Mesenchymal stem cell (in vitro differentiated cells and primary cell): ENCODE data around the gene PNMA6E.

ENCODE experiments used
- DNase-seq: peaks from one replicate; pipeline ENCODE4 v3.0.0-alpha.2; 2013
- H2AFZ ChIP-seq: one replicate; pipeline ENCODE4 v1.6.1; 2013; ENCODE audit warnings: low read depth, mild to moderate bottlenecking, control low read depth, inconsistent platforms, low read length, moderate library complexity
- H2AK5ac ChIP-seq: 2 replicates; pipeline ENCODE4 v1.6.1; 2013; ENCODE audit warnings: low read length, moderate library complexity, mild to moderate bottlenecking, inconsistent platforms; ENCODE audit not compliant: severe bottlenecking
- H2BK120ac ChIP-seq: one replicate; pipeline ENCODE4 v1.6.1; 2013; ENCODE audit warnings: low read depth, mild to moderate bottlenecking, inconsistent platforms, low read length, moderate library complexity
- H2BK12ac ChIP-seq, 2 experiments: one replicate each; pipeline ENCODE4 v1.6.1; 2013; ENCODE audit warnings: inconsistent platforms in 2 of 2, low read length in 2 of 2, mild to moderate bottlenecking in 2 of 2, moderate library complexity in 2 of 2, control low read depth in 1 of 2
- H2BK15ac ChIP-seq: one replicate; pipeline ENCODE4 v1.6.1; 2013; ENCODE audit warnings: mild to moderate bottlenecking, low read depth, inconsistent platforms; ENCODE audit not compliant: poor library complexity, severe bottlenecking
- H2BK5ac ChIP-seq: 2 replicates; pipeline ENCODE4 v1.6.1; 2013; ENCODE audit warnings: low read depth, mild to moderate bottlenecking, low read length, control low read depth, inconsistent platforms; ENCODE audit not compliant: poor library complexity, severe bottlenecking
- H3K14ac ChIP-seq, 2 experiments: one replicate each; pipeline ENCODE4 v1.6.1; 2013; ENCODE audit warnings: inconsistent platforms in 2 of 2, low read length in 2 of 2, control low read depth in 1 of 2, mild to moderate bottlenecking in 1 of 2, moderate library complexity in 1 of 2
- H3K18ac ChIP-seq, 2 experiments: one replicate each; pipeline ENCODE4 v1.6.1; 2013; ENCODE audit warnings: inconsistent platforms in 2 of 2, low read length in 2 of 2, control low read depth in 1 of 2, low read depth in 1 of 2, mild to moderate bottlenecking in 1 of 2
- H3K23ac ChIP-seq, 2 experiments: one replicate each; pipeline ENCODE4 v1.6.1; 2013; ENCODE audit warnings: inconsistent platforms in 2 of 2, low read length in 2 of 2, mild to moderate bottlenecking in 2 of 2, moderate library complexity in 2 of 2, control low read depth in 1 of 2
- H3K27ac ChIP-seq: 2 replicates; pipeline ENCODE4 v1.5.1; 2013; ENCODE audit warnings: mild to moderate bottlenecking, moderate library complexity, low read length, control low read depth, inconsistent platforms; ENCODE audit not compliant: poor library complexity, severe bottlenecking
- H3K27me3 ChIP-seq, 2 experiments: 2 replicates each; pipeline versions ENCODE4 v1.6.1 to v1.7.0; 2013; ENCODE audit warnings: low read length in 2 of 2, mild to moderate bottlenecking in 2 of 2, moderate library complexity in 2 of 2, control low read depth in 1 of 2, inconsistent platforms in 1 of 2; ENCODE audit not compliant: control insufficient read depth in 1 of 2, insufficient read depth in 1 of 2
- H3K36me3 ChIP-seq, 2 experiments: 2 replicates each; pipeline versions ENCODE4 v1.6.1 to v1.7.0; 2013; ENCODE audit warnings: low read length in 2 of 2, control low read depth in 1 of 2, inconsistent platforms in 1 of 2, low read depth in 1 of 2, mild to moderate bottlenecking in 1 of 2; ENCODE audit not compliant: insufficient read depth in 2 of 2, control insufficient read depth in 1 of 2
- H3K4ac ChIP-seq, 2 experiments: one replicate each; pipeline ENCODE4 v1.6.1; 2013; ENCODE audit warnings: inconsistent platforms in 2 of 2, low read length in 2 of 2, mild to moderate bottlenecking in 2 of 2, moderate library complexity in 2 of 2, control low read depth in 1 of 2, low read depth in 1 of 2
- H3K4me1 ChIP-seq: 2 replicates; pipeline ENCODE4 v1.6.1; 2013; ENCODE audit warnings: low read depth, low read length, control low read depth; ENCODE audit not compliant: control insufficient read depth, insufficient read depth
- H3K4me2 ChIP-seq: 2 replicates; pipeline ENCODE4 v1.6.1; 2013; ENCODE audit warnings: low read length, mild to moderate bottlenecking, inconsistent platforms; ENCODE audit not compliant: poor library complexity, severe bottlenecking
- H3K4me3 ChIP-seq, 2 experiments: 2 replicates each; pipeline versions ENCODE4 v1.5.1 to v1.7.0; 2013; ENCODE audit warnings: low read length in 2 of 2, mild to moderate bottlenecking in 2 of 2, control low read depth in 1 of 2, low read depth in 1 of 2; ENCODE audit not compliant: insufficient read depth in 1 of 2
- H3K79me1 ChIP-seq: replicated peaks from 2 replicates; pipeline ENCODE4 v1.6.1; 2013; ENCODE audit warnings: mild to moderate bottlenecking, control low read depth, low read length, inconsistent platforms; ENCODE audit not compliant: poor library complexity, severe bottlenecking
- H3K9ac ChIP-seq: 2 replicates; pipeline ENCODE4 v1.7.0; 2013; ENCODE audit warnings: mild to moderate bottlenecking, low read length, moderate library complexity
- H3K9me3 ChIP-seq: 2 replicates; pipeline ENCODE4 v1.7.0; 2013; ENCODE audit warnings: mild to moderate bottlenecking, low read length; ENCODE audit not compliant: control insufficient read depth
- H4K8ac ChIP-seq: one replicate; pipeline ENCODE4 v1.6.1; 2013; ENCODE audit warnings: inconsistent platforms, mild to moderate bottlenecking, low read length, moderate library complexity
- H4K91ac ChIP-seq: one replicate; pipeline ENCODE4 v1.6.1; 2013; ENCODE audit warnings: mild to moderate bottlenecking, low read length, inconsistent platforms
- WGBS: methylation state at CpG from one replicate; pipeline ENCODE4 v1.1.7; 2013; ENCODE audit warnings: mixed read lengths; 5-methylcytosine and 5-hydroxymethylcytosine counted together

PNMA6E gene

DNA sequence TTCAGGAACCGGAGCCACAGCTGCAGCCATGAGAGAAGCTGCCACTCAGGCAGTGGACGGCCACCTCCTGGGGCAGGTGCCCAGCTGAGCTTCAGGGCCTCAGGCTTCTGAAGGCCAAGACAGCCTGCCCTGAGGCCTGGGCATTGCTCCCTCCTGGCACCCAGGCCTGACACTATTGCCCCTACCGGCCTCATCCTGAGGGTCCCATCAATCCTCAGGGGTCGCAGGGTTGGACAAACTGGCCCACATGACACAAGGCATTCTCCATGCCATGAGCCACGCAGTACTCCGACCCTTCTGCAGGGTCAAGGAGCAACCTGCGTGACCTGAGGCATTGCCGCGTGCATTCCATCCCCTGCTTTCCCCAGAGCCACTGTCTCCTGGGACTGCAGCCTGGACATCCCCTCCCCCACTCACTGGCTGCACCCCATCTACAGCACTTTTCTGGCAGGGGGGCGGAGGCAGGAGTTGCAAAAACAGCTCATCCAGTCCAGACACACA, 7.1 kb upstream of the PNMA6E start:
- H4K91ac ChIP-seq = no peak overlapping the region

DNA sequence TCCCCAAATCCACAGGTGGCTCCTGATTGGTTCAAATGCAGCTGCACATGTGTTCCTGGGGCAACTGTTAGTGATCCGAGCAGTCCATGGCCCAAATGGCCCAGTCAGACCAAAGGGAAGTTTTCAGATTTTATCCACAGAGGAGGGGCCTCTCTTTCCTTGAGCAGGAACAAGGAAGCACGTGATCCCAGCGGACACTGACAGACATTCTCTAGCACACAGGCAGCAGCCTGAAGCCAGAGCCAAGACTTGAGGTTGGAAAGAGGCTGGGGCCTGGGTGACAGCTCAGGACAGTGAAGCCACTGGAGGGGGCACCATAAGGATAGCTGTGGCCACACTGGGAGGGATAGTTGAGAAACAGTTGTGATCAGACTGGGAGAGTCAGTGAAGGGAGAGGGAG, 6.6 kb upstream of the PNMA6E start:
- Histone ChIP-seq H3K27ac (no peak overlapping the region), H2BK5ac (no peak overlapping the region), H3K23ac (no peak overlapping the region), H3K4me2 (no peak overlapping the region), H3K9me3 (no peaks in the 10 kb centered on the region), H3K36me3 (no peaks in the 10 kb centered on the region), H3K9ac (no peak overlapping the region), H2AK5ac (no peak overlapping the region), H2BK12ac (no peak overlapping the region), H3K18ac (no peak overlapping the region), H3K4me1 (no peaks in the 10 kb centered on the region), H2AFZ (no peak overlapping the region), H4K91ac (no peak overlapping the region), H3K4ac (no peak overlapping the region), H2BK15ac (no peak overlapping the region), H3K14ac (no peak overlapping the region), H4K8ac (no peak overlapping the region), H3K79me1 (no peaks in the 10 kb centered on the region), H2BK120ac (no peak overlapping the region), H3K27me3 (peaks cover 26 to 56% of the 10 kb centered on the region in 2 experiments), H3K4me3 (no peak overlapping the region)
- DNase-seq = no peak
- WGBS = 58% methylated on average over 1 of the region's 3 CpGs

More for the DNA sequence above, 7.1 kb upstream of the PNMA6E start:
- Histone ChIP-seq H3K27me3 (peaks cover 26 to 62% of the 10 kb centered on the region in 2 experiments), H2BK120ac (no peak overlapping the region), H4K8ac (no peak overlapping the region), H3K79me1 (no peaks in the 10 kb centered on the region), H3K18ac (no peak overlapping the region), H3K9me3 (no peaks in the 10 kb centered on the region), H3K9ac (no peak overlapping the region), H3K4me3 (no peak overlapping the region), H3K36me3 (no peaks in the 10 kb centered on the region), H2AK5ac (no peak overlapping the region), H2BK15ac (no peak overlapping the region), H2BK5ac (no peak overlapping the region), H3K23ac (no peak overlapping the region), H3K4ac (no peak overlapping the region), H3K14ac (no peak overlapping the region), H3K27ac (no peak overlapping the region), H3K4me1 (no peaks in the 10 kb centered on the region), H2BK12ac (no peak overlapping the region), H3K4me2 (no peak overlapping the region), H2AFZ (no peak overlapping the region)
- DNase-seq = no peak
- WGBS = 79% methylated on average over 10 of the region's 10 CpGs

DNA sequence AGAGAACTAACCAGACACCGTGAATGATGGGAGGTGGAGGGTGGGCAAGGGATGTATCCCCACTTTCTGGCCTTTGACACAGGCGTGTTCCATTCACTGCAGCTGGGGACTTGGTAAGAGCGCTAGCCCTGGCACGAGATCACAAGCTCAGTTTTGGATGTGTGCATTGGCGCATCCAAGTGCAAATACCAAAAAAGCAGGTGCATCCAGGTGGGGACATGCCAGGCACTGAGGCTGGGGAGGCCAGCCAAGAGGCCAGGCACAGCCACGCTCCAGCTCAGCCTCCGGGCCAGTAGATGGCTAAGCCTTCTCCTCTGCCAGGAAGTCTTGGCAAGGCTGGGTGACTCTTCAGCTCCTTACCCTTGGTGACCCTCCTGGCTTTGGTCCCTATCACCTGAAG, 5.8 kb upstream of the PNMA6E start:
- no peak overlapping the region for H4K8ac ChIP-seq
- WGBS = 87% methylated on average over 7 of the region's 7 CpGs
- no peak overlapping the region for H3K9ac ChIP-seq
- no peak overlapping the region for H2AK5ac ChIP-seq
- no peak overlapping the region for H3K14ac ChIP-seq
- no peaks in the 10 kb centered on the region for H3K4me1 ChIP-seq
- no peak overlapping the region for H2BK15ac ChIP-seq
- H3K27me3 ChIP-seq = peaks cover 19 to 48% of the 10 kb centered on the region in 2 experiments
- no peak overlapping the region for H3K4ac ChIP-seq
- H3K18ac ChIP-seq = no peak overlapping the region
- no peaks in the 10 kb centered on the region for H3K9me3 ChIP-seq
- H2BK12ac ChIP-seq = no peak overlapping the region
- no peak overlapping the region for H3K4me2 ChIP-seq
- no peak overlapping the region for H3K23ac ChIP-seq
- H2BK5ac ChIP-seq = no peak overlapping the region
- no peaks in the 10 kb centered on the region for H3K79me1 ChIP-seq
- no peak overlapping the region for H2BK120ac ChIP-seq
- H4K91ac ChIP-seq = no peak overlapping the region
- no peaks in the 10 kb centered on the region for H3K36me3 ChIP-seq
- no peak for DNase-seq
- H3K4me3 ChIP-seq = no peak overlapping the region
- no peak overlapping the region for H3K27ac ChIP-seq
- H2AFZ ChIP-seq = no peak overlapping the region

DNA sequence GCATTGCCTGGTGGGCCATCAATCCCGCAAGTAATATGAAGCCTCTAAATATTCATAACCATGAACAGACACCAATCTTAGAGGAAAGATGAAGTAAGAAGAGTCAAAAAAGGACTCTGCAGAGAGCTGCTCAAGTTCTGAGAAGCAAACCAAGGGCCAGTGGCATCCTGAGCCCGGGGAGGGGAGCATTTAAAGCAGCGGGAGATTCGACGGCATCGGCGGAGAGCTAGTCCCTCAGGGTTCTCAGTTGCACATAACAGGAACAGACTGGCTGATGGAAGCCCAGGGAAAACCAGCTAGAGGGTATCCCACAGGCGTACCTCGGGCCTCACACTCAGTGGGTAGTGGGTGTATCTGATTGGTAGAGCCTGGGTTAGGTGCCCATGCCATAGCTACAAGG, 4.9 kb upstream of the PNMA6E start:
- 93% methylated on average over 8 of the region's 9 CpGs for WGBS
- H2BK15ac ChIP-seq = no peak overlapping the region

More for the DNA sequence above, 4.9 kb upstream of the PNMA6E start:
- Histone ChIP-seq H3K4me1 (no peaks in the 10 kb centered on the region), H2BK12ac (no peak overlapping the region), H3K4me3 (no peak overlapping the region), H3K79me1 (no peaks in the 10 kb centered on the region), H4K91ac (no peak overlapping the region), H3K4me2 (no peak overlapping the region), H3K23ac (no peak overlapping the region), H2BK120ac (no peak overlapping the region), H4K8ac (no peak overlapping the region), H2AFZ (no peak overlapping the region), H3K9me3 (peaks cover 3% of the 10 kb centered on the region), H3K14ac (no peak overlapping the region), H3K36me3 (no peaks in the 10 kb centered on the region), H3K9ac (no peak overlapping the region), H3K27ac (no peak overlapping the region), H2BK5ac (no peak overlapping the region), H2AK5ac (no peak overlapping the region), H3K18ac (no peak overlapping the region), H3K4ac (no peak overlapping the region), H3K27me3 (peaks cover 16 to 44% of the 10 kb centered on the region in 2 experiments)
- no peak for DNase-seq
